ENCODE measurements around the gene SMTNL2. TPM values are rescaled to one million over a fixed set of nuclear protein-coding genes. Genes with fewer than 3 reads are reported as not detected.
"Not testable (repeated sequence)": the region's sequence is repeated elsewhere in the genome, so short reads cannot be mapped to it uniquely, and the experiment has no call there.

SMTNL2 gene
- total RNA-seq, 4 donors from 2014 or later = 3.0 to 7.2 (median 4.7) TPM

- Histone ChIP-seq H3K4me1 (peaks cover 34 to 69% (median 59%) of the 10 kb centered on the region in 4 donors), H3K27ac (replicated peaks in 1 of 4) (peak overlapping the region; percentile 81 to 90 (median 85)), H3K4me3 (no peak overlapping the region), H3K36me3 (peaks cover 0 to 8% (median 3%) of the 10 kb centered on the region in 4 donors), H3K27me3 (peaks cover 0 to 11% (median 0%) of the 10 kb centered on the region in 4 donors), H3K9me3 (no peaks in the 10 kb centered on the region)
- no peak for DNase-seq (ENCODE audit: extremely low spot score)
- TF ChIP-seq CTCF (IDR thresholded peaks at IDR 0.05) (no peak), EP300 (IDR thresholded peaks at IDR 0.05) (no peak), POLR2AphosphoS5 (IDR thresholded peaks at IDR 0.05) (no peak), POLR2A (IDR thresholded peaks at IDR 0.05; ENCODE audit: low read depth) (no peak)
- 59% methylated on average over 11 of the region's 13 CpGs for WGBS
- intact Hi-C loops (cut with DNase I) = no loop called here
These were observed 16.2 kb downstream of the SMTNL2 start for GRCh38 chr17:4600563-4600962.

GRCh38 chr17:4601326-4601725, 17.0 kb downstream of the SMTNL2 start:
- Histone ChIP-seq H3K36me3 (peaks cover 0 to 8% (median 3%) of the 10 kb centered on the region in 4 donors), H3K27ac (replicated peaks in 1 of 4) (peak overlapping the region; percentile 81 to 90 (median 85)), H3K4me3 (no peak overlapping the region), H3K4me1 (peaks cover 38 to 74% (median 66%) of the 10 kb centered on the region in 4 donors), H3K9me3 (no peaks in the 10 kb centered on the region), H3K27me3 (peaks cover 0 to 11% (median 0%) of the 10 kb centered on the region in 4 donors)
- no peak for DNase-seq (ENCODE audit: extremely low spot score)
- TF ChIP-seq POLR2A (IDR thresholded peaks at IDR 0.05; ENCODE audit: low read depth) (no peak), EP300 (IDR thresholded peaks at IDR 0.05) (no peak)
- WGBS = 96% methylated on average over 4 of the region's 4 CpGs
- intact Hi-C loops (cut with DNase I) = no loop called here

GRCh38 chr17:4602041-4602440, 17.7 kb downstream of the SMTNL2 start:
- 85% methylated on average over 5 of the region's 5 CpGs for WGBS
- Histone ChIP-seq H3K27me3 (peaks cover 0 to 11% (median 0%) of the 10 kb centered on the region in 4 donors), H3K4me1 (peaks cover 38 to 77% (median 71%) of the 10 kb centered on the region in 4 donors), H3K27ac (replicated peaks in 1 of 4) (peak overlapping the region in 1 of 4 donors; percentile 90), H3K4me3 (no peak overlapping the region), H3K36me3 (peaks cover 0 to 1% (median under 1%) of the 10 kb centered on the region in 4 donors), H3K9me3 (no peaks in the 10 kb centered on the region)
- no peak for DNase-seq (ENCODE audit: extremely low spot score)
- intact Hi-C loops (cut with DNase I) = no loop called here
- TF ChIP-seq POLR2AphosphoS5 (IDR thresholded peaks at IDR 0.05) (no peak), EP300 (IDR thresholded peaks at IDR 0.05) (no peak), CTCF (IDR thresholded peaks at IDR 0.05) (no peak), POLR2A (IDR thresholded peaks at IDR 0.05; ENCODE audit: low read depth) (no peak)

DNA sequence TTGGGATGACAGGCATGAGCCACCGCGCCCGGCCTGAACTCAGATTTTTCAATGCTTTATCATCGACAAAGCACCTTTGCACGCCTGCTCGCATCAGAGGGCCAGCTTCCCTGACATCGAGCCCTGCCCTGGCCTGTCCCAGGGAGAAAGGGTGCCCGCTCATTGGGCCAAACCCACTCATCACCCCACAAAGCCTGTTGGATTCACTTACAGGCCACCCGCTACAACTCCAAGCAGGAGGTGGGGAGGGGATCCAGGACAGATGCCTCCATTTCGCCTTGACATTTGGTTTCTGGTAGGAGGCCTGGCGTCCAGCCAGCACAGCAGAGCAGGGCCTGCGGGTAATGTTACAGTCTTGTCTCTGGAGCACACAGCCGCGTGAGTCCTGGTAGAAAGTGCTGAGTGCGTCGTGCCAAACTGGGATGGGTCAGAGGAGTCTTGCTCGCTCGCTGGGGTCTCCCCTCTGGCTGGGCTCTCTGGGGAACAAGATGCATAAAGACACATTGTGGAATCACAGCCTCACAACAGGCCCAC, 19.8 kb downstream of the SMTNL2 start:
- peaks cover 42 to 80% (median 71%) of the 10 kb centered on the region in 4 donors for H3K4me1 ChIP-seq
- intact Hi-C loops (cut with DNase I) = no loop called here
- DNase-seq (ENCODE audit: extremely low spot score) = no peak
- peak in 1 of 2 donors; percentile 53 for TF ChIP-seq POLR2AphosphoS5 (IDR thresholded peaks at IDR 0.05)
- no peak for TF ChIP-seq POLR2A (IDR thresholded peaks at IDR 0.05; ENCODE audit: low read depth)
- peaks cover 0 to 11% (median 0%) of the 10 kb centered on the region in 4 donors for H3K27me3 ChIP-seq
- H3K4me3 ChIP-seq = no peak overlapping the region
- H3K36me3 ChIP-seq = no peaks in the 10 kb centered on the region
- H3K27ac ChIP-seq (replicated peaks in 1 of 4) = peak overlapping the region; percentile 64 to 82 (median 76)
- no peaks in the 10 kb centered on the region for H3K9me3 ChIP-seq
- WGBS = 74% methylated on average over 7 of the region's 18 CpGs

- DNase-seq (ENCODE audit: extremely low spot score); H3K9me3 ChIP-seq; H3K36me3 ChIP-seq; H3K4me3 ChIP-seq; H3K27me3 ChIP-seq; intact Hi-C loops (cut with DNase I): not testable (repeated sequence)
- 77% methylated on average over 11 of the region's 11 CpGs for WGBS
- Histone ChIP-seq H3K4me1 (peaks cover 36 to 74% (median 65%) of the 10 kb centered on the region in 4 donors), H3K27ac (replicated peaks in 1 of 4) (peak overlapping the region; percentile 64 to 82 (median 76))
These were observed 20.4 kb downstream of the SMTNL2 start for GRCh38 chr17:4604736-4605135.

DNA sequence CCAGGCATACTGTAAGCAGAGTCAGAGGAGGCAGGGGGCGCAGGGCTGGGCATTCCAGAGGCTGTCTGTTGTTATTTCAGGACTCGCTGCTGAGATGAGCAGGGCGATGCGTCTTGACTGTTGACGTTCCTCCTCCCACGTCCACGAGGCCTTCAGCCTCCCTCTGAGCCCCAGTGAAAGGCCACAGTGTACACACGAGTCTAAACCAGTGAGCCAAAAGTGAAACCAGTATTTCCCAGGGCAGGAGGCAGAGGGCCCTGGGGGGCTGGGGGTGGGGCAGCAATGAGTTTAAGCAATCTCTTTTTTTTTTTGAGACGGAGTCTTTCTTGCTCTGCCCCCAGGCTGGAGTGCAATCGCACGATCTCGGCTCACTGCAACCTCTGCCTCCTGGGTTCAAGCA, 21.5 kb downstream of the SMTNL2 start:
- DNase-seq (ENCODE audit: extremely low spot score) = no peak
- no peaks in the 10 kb centered on the region for H3K36me3 ChIP-seq
- intact Hi-C loops (cut with DNase I) = no loop called here
- no peaks in the 10 kb centered on the region for H3K9me3 ChIP-seq
- no peaks in the 10 kb centered on the region for H3K27me3 ChIP-seq
- WGBS = 56% methylated on average over 12 of the region's 12 CpGs
- no peak for TF ChIP-seq EP300 (IDR thresholded peaks at IDR 0.05)
- TF ChIP-seq POLR2AphosphoS5 (IDR thresholded peaks at IDR 0.05) = peak in 1 of 2 donors; percentile 51
- no peak overlapping the region for H3K4me3 ChIP-seq
- H3K4me1 ChIP-seq = peaks cover 27 to 69% (median 57%) of the 10 kb centered on the region in 4 donors
- peak overlapping the region; percentile 67 to 82 (median 76) for H3K27ac ChIP-seq (replicated peaks in 1 of 4)
